GM06990 (cell line): ENCODE results near the gene ITGB8.

Experiments used
- DNase-seq: peaks from one replicate; pipeline ENCODE4 v3.0.0-alpha.2; 2011; ENCODE audit not compliant: insufficient read length; ENCODE audit errors: extremely low read depth
- H3K27me3 ChIP-seq: replicated peaks from 2 replicates; pipeline ENCODE4 v1.6.0; 2011; ENCODE audit warnings: low read length; ENCODE audit not compliant: control insufficient read depth, insufficient read depth
- H3K36me3 ChIP-seq: 2 replicates; pipeline ENCODE4 v1.5.1; 2011; ENCODE audit warnings: low read length; ENCODE audit not compliant: control insufficient read depth, insufficient read depth
- H3K4me3 ChIP-seq: replicated peaks from 2 replicates; pipeline ENCODE4 v1.5.1; 2011; ENCODE audit warnings: low read depth, mild to moderate bottlenecking, control low read depth, low read length
- CTCF ChIP-seq: IDR thresholded peaks from 2 replicates; pipeline ENCODE4 v1.5.1; 2011; ENCODE audit warnings: low read length, control low read depth, mild to moderate bottlenecking, inconsistent platforms; ENCODE audit not compliant: insufficient read depth, poor library complexity, severe bottlenecking

ITGB8 gene

GRCh38 chr7:20330239-20330927 is at the start of gene ITGB8:
Gene ITGB8, plus strand, starts transcription at chr7:20330900. Its CDS starts 907 bp downstream, at chr7:20331807.
- peak; percentile 83 for DNase-seq
- peak within 1 kb of the TSS; percentile 79 for H3K4me3 ChIP-seq
- no peaks in the 10 kb centered on the region for H3K36me3 ChIP-seq
- no peak for TF ChIP-seq CTCF
- no peaks in the 10 kb centered on the region for H3K27me3 ChIP-seq

DNA sequence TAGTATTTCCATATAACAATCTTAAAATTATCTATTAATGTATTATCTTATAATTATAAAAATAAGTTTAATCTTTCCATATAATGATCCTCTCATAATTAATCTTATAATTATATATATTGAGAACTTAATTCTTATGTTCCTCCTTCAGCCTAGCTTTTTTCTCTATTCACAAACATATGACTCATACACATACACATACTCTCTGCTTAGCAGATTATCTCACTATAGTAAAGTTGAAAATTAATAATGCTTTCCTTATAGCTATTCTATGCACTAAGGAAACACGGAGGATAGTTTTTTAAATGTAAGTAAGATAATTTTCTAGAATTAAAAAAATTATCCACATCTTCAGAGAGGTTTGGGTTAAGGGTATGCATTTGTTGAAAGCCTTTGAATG is 47.7 kb upstream of the ITGB8 start:
- Histone ChIP-seq H3K27me3 (no peaks in the 10 kb centered on the region), H3K4me3 (no peak overlapping the region), H3K36me3 (no peaks in the 10 kb centered on the region)
- DNase-seq, result no peak
- TF ChIP-seq CTCF, result no peak

DNA sequence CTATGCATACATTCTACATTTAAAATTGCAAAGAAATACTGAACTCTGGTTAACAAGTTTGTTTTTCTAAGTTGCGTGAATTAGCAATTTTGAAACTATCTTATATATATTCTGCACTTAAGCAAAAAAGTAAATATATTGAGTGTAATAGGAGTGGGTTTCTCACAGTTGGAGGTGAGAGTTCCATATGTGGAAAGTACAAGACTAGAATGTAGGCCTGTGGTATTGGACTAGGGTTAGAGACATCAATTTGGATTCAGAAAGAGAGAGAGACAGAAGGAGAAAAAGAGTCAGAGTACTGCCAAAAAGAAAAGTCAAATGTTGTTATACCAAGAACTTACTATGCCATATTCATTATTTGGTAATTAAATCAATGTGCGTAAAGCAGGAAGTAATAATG is 47.3 kb upstream of the ITGB8 start:
- DNase-seq, result no peak
- TF ChIP-seq CTCF, result no peak
- Histone ChIP-seq H3K4me3 (no peak overlapping the region), H3K27me3 (no peaks in the 10 kb centered on the region), H3K36me3 (no peaks in the 10 kb centered on the region)

GRCh38 chr7:20284003-20284770 is 46.5 kb upstream of the ITGB8 start:
- peak; percentile 61 for DNase-seq

DNA sequence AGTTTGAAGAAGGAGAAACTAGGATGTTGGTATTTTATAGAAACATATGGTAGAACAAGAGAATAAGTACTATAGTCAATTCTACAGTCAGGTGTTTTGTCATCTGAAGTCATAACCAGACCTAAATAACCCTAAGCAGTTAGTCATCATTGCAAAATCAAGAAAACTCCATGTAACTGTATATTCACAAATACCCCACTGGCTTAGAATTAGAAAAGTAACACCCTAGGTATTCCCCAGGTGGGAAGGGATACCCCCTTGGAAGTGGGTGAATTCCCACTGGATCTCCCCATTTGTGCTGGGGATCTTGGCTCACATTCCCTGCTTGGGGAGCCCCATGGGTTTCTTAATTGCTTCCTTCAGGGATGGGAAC is 45.9 kb upstream of the ITGB8 start:
- H3K36me3 ChIP-seq, result no peaks in the 10 kb centered on the region
- no peaks in the 10 kb centered on the region for H3K27me3 ChIP-seq
- DNase-seq, result no peak
- H3K4me3 ChIP-seq, result no peak overlapping the region
- TF ChIP-seq CTCF, result no peak

More at GRCh38 chr7:20284003-20284770, 46.5 kb upstream of the ITGB8 start:
- Histone ChIP-seq H3K4me3 (no peak overlapping the region; the same call in 1 of the 2 replicates), H3K36me3 (no peaks in the 10 kb centered on the region), H3K27me3 (no peaks in the 10 kb centered on the region)
- TF ChIP-seq CTCF, result no peak

- no peak for DNase-seq
- Histone ChIP-seq H3K36me3 (no peaks in the 10 kb centered on the region), H3K27me3 (no peaks in the 10 kb centered on the region), H3K4me3 (no peak overlapping the region)
- no peak for TF ChIP-seq CTCF
These were observed 43.4 kb upstream of the ITGB8 start for GRCh38 chr7:20287317-20287716.
